Fibroblast of skin of abdomen (primary cell): ENCODE measurements around the gene ATRN.
A peak's percentile ranks its signal among the peaks of the same experiment; 100 is the strongest.

ENCODE experiments used
- DNase-seq: peaks from one replicate; pipeline ENCODE4 v3.0.0-alpha.2; 2013

ATRN gene

DNA sequence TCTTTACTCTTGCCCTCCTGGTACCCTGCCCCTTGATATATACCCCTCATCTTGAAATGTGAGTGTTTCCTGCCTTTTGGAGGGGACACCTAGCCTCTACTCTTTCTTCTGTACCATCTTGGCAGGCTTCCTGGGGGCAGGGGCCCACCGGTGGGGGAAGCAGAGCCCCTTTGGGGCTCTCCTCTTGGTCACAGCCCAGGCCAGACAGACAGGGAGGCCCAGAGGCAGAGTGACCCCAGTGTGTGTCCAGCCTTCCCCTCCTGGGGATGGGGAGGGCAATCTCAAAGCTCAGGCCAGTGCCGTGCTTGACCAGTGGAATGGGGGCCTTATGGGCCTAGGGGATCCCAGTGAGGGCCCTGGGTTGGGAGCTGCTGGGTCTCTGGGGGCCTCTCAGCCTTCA lies 207.4 kb downstream of the ATRN start:
- DNase-seq: no peak

DNA sequence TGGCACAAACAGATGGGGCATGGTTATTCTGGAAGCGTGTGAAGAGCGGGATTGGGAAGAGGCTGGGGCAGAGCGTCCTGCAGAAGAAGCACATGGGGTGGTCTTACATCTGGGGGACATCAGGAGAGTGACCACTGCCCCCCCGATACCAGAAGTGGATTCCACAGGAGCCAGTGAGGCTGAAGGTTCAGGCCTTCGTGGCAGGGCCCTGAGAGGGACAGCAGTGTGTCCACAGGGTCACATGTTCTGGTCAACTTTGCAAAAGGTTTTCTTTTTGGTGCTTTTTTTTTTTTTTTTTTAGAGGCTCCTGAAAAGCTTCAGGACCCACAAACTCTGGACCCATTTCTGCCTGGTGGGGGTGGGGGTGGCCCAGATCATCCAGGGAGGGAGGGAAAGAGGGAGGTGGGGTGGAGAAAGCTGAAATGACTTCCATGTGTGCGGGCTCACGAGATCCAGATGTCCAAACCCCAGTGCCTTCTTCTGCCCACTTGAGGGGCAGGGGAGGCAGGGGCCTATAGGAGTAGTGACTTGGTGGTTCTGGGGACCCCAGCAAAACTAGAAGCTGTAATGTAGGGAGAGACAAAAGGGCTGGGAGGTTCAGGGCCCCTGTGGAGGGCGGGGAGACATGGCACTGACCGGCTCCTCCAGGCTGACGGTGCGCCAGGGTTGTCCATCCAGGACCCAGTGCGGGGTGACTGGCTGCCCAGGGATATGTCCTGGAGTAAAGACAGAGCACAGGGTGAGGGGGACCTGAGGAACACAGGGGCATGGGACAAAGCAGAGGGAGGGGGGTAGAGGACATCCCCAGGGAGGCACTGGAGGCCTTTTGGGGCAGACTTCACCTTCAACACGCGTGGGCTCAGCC lies 208.3 kb downstream of the ATRN start:
- peak; percentile 61 for DNase-seq

DNA sequence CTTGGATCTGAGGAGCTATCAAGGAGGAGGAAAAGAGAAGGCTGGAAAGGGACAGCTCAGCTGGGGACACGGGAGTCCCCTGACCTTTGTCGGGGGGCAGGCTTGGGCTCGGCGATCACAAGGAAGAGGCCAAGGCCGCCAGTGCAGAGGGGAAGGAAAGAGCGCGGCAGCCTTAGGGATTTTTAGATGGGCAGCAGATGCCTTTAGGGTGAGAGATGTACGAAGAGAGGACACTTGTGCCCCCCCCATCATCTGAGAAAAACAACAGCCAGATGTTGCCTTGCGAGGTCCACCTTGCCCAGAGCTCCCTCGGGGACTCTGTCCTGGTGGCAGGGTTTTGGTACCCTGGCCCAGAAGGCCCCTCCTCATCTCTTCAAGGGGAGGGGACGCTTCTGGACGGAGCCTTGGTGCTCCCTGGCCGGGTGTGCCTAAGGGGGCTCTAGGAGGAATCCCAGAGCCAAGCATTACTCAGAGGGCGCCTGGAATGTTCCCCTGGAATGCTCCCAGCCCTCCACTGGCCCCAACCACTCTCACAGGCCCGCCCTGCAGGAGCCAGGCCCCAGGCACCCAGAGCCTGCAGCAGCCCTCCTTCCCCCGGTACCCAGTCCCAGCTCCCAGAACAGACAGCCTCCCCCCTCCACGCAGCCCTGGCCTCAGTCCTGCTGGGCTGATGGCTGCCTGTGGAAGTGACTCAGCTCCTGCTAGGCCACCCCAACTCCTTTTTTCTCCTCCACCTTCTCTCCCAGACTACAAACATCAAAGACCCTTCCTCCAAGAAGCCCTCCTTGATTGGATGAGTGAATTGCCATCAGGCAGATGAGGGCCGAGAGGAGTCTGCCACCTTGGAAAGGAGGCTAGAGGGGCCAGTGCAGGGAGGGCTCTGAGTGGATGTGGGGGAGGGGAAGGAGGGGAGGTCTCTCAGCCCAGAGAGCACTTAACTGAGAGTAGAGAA lies 209.2 kb downstream of the ATRN start:
- peak; percentile 85 for DNase-seq

DNA sequence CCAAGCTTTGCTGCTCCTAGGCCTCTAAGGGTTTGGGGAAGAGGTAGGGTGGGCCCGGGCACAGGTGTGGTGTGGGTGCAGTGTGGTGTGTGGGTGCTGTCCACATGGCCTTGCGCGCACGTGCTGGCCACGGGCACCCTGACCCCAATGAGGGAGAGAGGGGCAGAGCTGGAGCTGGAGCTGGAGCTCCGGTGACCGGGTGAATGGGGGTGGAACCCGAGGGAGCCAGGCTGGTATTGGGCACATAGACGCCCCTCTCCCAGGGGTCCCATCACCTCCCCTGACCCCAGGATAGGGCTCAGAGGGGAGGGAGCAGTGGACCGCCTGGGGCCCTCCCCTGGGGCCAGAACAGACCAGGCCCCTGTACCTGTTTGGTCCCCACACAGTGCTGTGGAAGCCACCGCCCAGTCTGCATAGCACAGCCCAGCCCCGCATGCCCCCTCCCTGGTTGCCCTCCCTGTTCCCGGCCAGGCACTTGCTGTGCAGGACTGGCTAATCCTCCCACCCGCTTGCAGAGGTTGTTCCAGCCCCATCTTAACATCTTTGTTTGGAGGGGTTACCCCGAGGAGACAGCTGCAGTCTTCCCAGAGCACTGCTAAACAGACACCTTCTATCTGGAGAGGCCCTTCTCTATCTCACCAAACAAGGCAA lies 210.0 kb downstream of the ATRN start:
- no peak for DNase-seq

DNA sequence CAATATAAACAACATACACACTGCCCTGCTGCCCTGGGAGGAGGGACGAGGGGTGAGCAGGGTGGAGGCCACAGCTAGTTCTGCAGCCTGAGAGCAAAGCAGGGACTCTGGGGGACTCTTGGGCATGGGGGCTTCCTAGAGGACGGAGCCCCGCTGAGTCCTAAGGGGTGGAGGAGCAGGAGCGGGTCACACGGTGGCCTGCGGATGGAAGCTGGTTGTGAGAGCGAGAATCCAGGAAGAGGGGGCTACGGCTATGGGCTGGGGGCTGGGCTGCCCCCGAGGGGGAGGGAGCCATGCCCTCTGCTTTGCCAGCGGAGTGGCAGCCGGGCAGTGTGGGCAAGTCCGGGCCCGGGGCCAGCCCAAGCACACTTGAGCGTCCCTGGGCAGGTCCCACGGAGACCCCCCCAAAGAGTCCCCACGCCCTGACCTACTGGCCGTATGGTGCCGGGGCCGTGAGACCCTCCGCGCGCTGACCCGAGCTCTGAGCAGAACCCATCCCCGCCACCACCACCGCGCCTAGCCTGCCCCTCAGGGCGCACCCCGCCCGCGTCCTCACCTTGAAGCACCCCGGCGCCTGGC lies 210.6 kb downstream of the ATRN start:
- no peak for DNase-seq

DNA sequence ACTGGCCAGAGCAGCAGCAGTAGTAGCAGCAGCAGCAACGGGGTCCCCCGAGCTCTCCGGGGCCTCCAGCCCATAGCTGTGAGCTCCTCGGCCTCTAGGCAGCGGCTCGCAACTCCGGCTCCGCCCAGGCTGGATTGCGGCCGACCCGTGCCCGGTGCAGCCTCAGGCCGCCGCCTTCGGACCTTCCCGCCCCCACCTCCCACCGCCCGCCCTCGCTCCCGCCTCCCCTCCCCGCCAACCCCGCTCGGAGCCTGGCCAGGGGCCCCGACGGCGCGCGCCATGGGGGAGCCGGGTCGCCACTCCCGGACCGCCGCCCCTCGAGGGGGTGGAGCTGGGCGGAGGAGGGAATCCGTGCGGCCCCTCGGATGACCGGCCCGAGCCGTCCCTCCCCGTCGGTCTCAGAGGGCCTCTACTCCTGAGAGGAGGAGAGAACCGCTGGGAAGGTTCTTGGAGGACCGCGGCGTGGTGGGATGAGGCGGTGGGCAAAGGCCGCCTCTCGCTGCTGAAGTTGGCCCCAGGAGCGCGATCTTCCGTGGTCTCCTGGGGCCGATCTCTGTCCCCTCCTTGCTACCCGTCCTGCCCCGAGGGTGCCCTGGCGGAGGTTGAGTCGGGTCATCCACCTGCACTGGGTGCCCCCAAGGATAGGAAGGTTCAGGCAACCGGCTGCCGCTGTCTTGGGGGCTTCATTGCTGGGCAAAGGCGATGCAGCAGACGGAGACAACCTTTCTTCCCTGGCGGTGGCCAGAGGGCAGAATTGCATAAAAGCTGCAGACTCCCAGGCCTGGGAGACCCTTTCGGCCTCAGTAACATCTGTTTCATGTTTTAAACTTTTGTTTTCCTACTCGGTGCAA lies 211.3 kb downstream of the ATRN start, which contains the start of gene ADAM33:
Gene ADAM33, minus strand, starts transcription at position 80 of the 851 bp plus-strand sequence. Its CDS starts 6 bp downstream, at position 74.
- no peak for DNase-seq

DNA sequence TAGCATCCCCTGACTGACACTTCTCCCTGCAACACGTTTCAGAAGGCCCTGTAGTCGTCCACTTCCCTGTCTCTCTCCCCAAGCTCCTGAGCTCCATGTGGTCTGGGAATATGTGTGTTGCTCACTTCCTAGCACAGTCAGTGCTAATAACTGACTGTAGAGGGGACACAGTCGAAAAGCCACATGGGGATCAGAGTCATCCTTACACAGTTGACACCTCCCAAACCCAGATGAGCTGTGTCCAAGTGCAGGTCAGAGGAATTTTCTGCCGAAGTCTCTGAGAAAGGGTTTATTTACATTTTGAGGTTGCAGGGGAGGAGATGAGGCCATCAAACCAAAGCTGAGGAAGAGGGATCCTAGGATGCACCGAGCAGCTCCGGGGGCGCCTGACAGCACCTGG lies 214.5 kb downstream of the ATRN start:
- DNase-seq: no peak

DNA sequence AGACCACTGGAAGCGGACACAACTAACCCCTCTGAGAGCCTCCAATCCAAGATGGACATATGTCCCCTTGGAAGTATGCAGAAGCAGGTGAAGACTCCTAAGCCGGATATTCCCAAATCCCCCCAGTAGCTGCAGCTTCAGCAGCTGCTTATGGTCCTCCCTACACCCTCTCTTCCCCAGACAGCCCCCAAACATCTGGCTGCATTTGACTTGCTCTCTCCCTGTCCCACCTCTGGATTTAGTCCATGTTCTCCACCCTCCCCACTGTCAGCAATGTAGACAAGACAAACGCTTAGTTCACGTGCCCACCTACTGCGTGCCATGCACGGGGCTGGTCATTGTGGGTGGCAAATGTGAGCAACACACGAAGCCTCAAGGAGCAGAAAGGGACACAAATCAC lies 215.6 kb downstream of the ATRN start:
- DNase-seq: no peak

DNA sequence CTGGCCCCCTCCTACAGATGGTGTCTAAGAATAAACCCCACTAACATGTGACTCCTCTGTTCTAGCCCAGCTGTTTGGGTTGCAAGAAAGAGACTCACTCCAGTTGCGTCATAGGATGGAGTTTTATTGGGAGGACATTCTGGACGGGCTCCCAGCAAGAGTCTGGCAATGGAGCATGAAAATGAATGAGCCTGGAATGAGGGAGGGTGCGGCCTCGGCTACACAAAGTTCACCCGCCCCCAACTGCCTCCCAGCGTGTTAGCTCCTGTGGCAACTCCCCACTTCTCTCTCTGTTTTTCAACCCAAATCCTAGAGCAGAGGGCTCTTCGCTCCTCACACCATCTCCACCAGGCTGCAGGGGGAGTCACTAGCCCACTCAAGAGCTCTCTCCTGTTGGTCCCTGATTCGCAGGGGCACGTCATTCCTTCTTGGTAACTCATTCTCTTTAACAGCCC lies 216.1 kb downstream of the ATRN start:
- peak; percentile 92 for DNase-seq

DNA sequence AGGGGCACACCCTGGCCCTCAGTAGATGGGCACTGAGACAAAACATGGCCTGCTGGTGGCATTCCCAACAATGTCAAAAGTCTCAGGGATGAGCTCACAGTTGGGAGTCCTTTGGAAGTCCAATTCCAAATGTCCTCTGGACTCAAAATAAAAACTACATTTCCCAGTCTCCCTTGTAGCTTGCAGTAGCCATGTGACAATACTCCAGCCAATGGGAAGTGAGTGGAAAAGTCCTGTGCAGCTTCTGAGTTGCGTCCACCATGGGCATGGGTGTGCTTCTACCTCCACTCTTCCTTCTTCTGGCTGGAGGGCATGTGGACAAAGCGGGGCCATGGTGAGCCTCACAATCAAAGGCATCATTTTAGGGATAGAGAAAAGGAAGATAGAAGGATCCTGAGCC lies 216.8 kb downstream of the ATRN start:
- peak; percentile 68 for DNase-seq

DNA sequence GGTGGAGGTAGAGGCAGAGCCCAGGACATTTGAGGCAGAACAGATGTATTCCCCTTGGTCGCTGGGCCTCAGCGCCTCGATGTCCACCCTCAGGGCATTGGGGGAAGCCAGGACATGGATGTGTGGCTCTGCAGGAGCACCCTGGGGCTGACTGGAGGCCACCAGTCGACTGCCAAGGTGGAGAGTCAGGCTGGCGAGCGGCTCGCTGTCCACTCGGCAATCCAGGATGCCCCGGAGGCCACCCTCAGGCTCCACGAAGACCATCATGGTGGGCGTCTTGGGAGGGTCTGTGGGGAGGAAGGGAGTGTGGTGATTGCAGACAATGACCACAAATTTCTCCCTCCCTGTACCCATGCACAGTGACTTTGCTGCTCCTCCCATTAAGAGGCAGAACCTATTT lies 219.2 kb downstream of the ATRN start:
- no peak for DNase-seq

DNA sequence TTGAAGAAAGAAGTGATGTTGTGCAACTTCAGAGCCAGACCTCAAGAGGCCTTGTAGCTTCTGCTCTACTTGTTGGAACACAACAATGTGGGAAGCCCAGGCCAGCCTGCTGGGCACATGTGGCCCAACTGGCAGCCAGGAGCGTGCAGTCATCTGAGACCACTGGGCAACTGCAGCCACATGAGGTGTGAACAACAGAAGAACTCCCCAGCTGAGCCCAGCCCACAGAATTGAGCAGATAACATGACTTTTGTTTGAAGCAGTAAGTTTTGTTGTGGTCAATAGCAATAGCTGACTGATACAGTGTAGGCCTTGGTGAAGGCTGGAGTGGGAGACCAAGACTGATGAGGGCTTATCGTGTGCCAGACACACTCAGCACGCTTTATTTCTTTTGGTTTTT lies 219.6 kb downstream of the ATRN start:
- DNase-seq: no peak

DNA sequence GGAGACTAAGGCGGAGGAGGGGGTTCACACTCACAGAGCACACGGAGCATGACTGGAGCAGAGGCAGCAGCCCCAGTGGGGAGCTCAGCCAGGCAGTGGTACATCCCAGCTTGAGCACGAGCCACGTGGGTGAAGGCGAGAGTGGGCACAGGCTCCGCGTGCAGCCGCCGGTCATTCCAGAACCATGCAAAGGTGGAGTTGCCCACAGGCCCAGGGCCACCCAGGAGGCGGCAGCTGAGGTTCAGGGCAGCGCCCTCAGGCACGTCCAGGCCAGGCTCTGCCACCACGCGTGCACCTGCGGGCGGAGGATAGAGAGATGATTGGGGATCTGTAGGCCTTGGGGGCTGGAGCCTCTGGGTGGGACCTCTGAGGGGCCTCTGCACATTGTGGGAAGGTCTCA lies 220.5 kb downstream of the ATRN start:
- no peak for DNase-seq

DNA sequence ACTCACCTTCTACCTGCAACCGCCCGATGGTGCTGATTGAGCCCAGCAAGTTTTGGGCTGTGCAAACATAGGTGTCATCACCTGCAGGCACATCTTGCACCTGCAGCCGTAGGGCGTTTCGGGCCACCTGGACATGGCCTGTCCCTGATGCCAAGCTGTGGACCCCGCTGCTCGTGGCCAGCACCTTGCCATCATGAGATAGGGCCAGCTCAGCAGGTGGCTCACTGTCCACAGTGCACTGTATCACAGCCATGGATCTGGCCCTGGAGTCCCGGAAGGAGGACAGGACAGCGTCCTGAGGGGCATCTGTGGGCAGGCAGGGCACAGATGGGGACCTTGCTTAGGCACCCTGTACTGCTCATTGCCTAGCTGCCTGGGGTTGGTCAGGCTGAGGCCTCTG lies 221.1 kb downstream of the ATRN start:
- no peak for DNase-seq

DNA sequence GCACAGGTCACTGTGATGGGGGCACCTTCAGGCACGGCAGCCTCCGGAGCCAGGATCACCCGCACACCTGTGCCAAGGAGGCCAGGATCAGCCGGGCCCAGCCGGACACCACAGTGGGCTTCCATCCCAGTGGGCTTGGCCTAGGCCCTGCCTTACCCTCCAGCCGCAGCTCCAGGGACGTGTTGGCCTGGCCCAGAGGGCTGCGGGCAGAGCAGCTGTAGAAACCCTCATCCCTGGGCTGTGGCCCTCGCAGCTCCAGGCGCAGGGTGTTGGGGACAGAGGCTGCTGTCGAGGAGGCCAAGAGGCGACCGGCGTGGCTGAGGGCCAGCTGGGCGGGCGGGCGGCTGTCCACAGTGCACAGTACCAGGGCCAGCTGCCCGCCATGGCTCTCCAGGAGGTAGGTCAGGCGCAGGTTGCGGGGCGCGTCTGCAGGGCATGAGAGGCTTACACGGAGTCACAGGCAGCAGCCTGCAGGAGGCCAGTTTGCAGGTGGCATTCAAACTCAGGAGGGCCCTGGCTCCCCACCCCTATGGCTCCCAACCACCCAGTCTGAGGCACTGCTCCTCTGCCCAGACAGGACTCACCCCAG lies 222.0 kb downstream of the ATRN start:
- DNase-seq: no peak

DNA sequence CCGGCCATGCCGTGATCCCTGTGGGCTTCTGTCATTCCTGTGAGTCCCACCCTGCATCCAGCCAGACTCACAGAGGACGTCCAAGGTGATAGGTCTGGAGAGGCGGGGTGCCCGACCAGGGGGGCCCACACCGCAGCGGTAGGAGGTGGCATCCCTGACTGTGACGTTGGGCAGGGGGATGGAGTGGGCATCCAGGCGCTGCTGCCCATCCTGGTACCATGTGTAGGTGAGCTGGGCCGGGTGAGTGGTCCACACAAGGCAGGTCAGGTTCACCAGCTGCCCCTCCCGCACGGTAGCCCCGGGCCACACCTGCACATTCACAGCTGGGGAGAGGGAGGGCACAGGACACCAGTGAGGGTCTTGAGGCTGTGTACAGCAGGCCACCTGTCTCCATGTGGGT lies 222.6 kb downstream of the ATRN start:
- DNase-seq: no peak

DNA sequence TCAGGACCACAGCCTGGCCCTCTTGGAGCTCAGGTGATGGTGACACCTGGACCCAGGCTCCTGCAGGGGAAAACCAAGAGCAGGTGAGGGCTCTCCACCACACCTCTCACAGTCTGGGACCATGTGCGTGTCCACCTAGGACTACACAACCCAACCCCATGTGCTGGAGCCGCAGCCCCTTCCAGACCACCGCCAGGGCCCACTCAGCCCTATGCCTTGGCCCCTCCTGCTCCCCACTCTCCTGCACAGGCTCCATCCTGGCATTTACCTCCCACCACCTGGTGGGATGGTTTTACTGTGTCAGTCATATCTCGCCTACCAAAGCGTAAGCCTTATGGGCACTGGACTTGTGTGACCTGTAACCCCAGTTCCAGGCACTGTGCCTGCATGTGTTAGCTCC lies 224.0 kb downstream of the ATRN start:
- DNase-seq: no peak

DNA sequence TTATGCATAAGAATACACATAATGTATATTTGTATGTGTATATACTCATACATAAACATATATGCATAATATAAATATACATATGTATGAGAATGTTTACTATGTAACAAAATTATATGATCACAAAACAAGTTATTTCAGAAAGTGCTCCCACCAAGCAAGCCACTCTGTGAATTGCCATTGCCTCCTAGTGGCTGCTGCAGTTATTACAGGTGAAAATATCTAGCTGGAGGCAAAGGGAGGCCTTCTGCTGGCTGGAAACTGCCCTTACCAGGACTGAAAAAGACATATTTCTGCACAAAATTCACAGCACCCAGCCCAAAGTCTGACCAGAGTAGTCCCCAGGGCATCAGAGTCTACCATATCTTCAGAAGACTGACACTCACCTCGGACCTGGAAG lies 225.4 kb downstream of the ATRN start:
- no peak for DNase-seq

DNA sequence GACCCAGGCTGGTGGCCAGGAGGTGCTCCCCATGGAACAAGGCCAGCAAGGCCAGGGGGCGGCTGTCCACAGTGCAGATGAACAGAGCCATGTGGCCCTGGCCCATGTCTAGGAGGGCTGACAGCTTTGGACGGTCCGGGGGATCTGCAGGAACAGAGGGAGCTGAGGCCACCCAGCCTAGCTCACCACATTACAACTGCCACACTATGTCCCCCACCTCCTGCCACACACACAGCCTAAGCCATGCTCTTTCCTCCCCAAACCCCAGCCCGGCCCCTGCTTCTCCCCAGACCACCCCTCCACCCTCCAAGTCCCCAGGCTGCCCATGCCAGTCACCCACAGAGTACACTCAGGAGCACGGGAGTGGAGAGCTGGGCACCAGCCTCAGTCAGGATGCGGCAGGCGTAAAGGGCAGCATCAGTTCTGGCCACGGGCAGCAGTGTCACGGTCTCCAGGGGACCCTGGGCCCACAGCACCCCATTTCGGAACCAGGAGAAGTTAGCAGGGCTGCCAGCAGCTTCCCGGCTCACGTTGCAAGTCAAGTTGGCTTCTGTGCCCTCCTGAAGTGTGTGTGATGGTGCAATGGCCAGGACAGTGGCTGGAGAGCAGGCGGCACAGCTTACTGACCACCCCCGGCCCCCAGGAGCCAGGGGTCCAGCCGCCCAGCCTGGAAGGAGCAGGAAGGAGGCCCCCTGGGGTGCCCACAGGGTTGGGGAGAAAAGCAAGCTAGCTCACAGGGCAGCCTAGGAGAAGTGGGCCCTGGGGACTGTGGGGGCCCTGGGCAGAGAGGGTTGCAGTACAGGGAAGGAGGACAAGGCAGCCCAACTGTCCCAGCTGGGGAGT lies 226.1 kb downstream of the ATRN start:
- no peak for DNase-seq
